A172 (cell line): Measurements from ENCODE around the gene DNAJA2. TPM values are rescaled to one million over a fixed set of nuclear protein-coding genes. Genes with fewer than 3 reads are reported as not detected.
A peak's percentile ranks its signal among the peaks of the same experiment; 100 is the strongest.

Source experiments
- DNase-seq: peaks from one replicate; pipeline ENCODE4 v3.0.0-alpha.2; 2015; ENCODE audit warnings: low spot score
- total RNA-seq: library from RNA; depleted of rRNA; stranded (reverse); fragments of >200 nt; shearing (Covaris generic); gene quantifications from 2 replicates; pipeline ENCODE4 v1.2.3, GENCODE V29; 2014

DNAJA2 gene
- total RNA-seq, 1 experiment from 2014 or later: 139 TPM

GRCh38 chr16:46926470-46927225 is 46.8 kb downstream of the DNAJA2 start:
- no peak for DNase-seq

- no peak for DNase-seq
These were observed 49.1 kb downstream of the DNAJA2 start for GRCh38 chr16:46924402-46924801.

GRCh38 chr16:46923513-46924295 is 49.8 kb downstream of the DNAJA2 start:
- DNase-seq: no peak

GRCh38 chr16:46922239-46922638 is 51.2 kb downstream of the DNAJA2 start:
- DNase-seq: no peak

GRCh38 chr16:46920402-46921068 is 52.9 kb downstream of the DNAJA2 start:
- DNase-seq: no peak

GRCh38 chr16:46918905-46919792 is 54.3 kb downstream of the DNAJA2 start:
- DNase-seq: no peak

- DNase-seq: no peak
These were observed 55.1 kb downstream of the DNAJA2 start for GRCh38 chr16:46918400-46918799.

GRCh38 chr16:46916980-46917379 is 56.5 kb downstream of the DNAJA2 start:
- no peak for DNase-seq

- DNase-seq: no peak
These were observed 57.9 kb downstream of the DNAJA2 start for GRCh38 chr16:46915483-46916025.

- no peak for DNase-seq
These were observed 58.8 kb downstream of the DNAJA2 start for GRCh38 chr16:46914556-46915201.

GRCh38 chr16:46911650-46912049 is 61.8 kb downstream of the DNAJA2 start:
- DNase-seq: no peak

- DNase-seq: no peak
These were observed 62.4 kb downstream of the DNAJA2 start for GRCh38 chr16:46911038-46911437.

- DNase-seq: peak; percentile 52
These were observed 64.7 kb downstream of the DNAJA2 start for GRCh38 chr16:46908540-46909372.

GRCh38 chr16:46907061-46907774 is 66.3 kb downstream of the DNAJA2 start:
- DNase-seq: no peak

- DNase-seq: no peak
These were observed 67.0 kb downstream of the DNAJA2 start for GRCh38 chr16:46906360-46907060.
